ENCODE measurements around the gene FGF2.
A peak's percentile ranks its signal among the peaks of the same experiment; 100 is the strongest.
"Not testable (repeated sequence)": the region's sequence is repeated elsewhere in the genome, so short reads cannot be mapped to it uniquely, and the experiment has no call there.

FGF2 gene

DNA sequence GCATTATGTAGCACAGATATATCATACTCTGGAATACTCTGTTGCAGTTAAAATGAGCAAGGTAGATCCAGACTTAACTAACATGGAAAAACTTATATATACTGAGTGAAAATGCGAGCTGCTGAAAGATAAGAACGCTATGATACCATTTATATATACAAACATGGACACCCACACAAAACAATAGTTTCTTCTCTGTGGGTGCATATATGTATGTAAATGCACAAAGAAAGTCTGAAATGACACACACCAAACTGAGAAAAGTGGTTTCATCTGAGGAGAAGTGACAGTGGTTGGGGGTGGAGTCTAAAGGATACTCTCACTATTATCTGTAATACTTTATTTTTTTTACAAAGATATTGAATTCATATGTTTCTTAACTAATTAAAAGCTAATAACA is 12.2 kb upstream of the FGF2 start:
- no peak for DNase-seq (ENCODE audit: low read depth)

DNA sequence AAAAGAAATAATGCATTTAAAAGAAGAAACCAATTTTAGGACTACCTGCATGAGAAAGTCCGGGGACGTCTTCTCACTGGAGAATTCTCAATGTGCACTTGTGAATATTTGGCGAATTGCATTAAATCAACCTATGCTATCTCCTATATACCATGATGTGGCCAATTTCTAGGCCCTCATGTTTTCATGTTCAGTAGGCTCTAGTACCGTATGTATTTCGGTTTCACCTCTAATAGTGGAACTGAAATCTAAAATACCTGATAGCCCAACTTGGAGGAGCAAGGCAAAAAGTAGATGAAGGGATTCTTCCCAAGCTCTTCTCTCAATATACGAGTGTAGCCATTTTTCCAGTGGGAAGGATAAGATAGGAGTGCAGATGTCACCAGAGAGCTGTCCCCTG is 11.4 kb upstream of the FGF2 start:
- DNase-seq (ENCODE audit: low read depth), result no peak

- no peak for DNase-seq (ENCODE audit: low read depth)
Observed at GRCh38 chr4:122816476-122816875, 10.2 kb upstream of the FGF2 start.

- no peak for DNase-seq (ENCODE audit: low read depth)
Observed at GRCh38 chr4:122819708-122820449, 6.8 kb upstream of the FGF2 start.

DNA sequence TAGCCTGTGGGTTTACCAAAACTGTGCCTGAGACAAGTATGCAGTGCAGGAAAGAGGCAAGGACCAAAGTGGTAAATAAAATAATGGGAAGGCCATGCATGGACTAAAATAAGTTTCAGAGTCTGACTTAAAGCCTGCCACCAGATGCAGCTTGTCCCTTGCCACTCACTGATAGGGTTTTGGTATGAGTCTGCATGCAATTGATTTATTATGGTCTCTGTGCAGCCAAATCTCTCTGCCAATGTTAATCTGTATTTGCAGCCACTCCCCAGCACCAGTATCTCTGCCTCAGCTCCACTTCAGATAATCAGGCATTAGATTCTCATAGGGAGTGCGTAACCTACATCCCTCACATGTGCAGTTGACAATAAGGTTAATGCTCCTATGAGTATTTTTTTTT is 5.5 kb upstream of the FGF2 start:
- DNase-seq (ENCODE audit: low read depth), result no peak

- DNase-seq (ENCODE audit: low read depth), result no peak
Observed at GRCh38 chr4:122822466-122822865, 4.2 kb upstream of the FGF2 start.

DNA sequence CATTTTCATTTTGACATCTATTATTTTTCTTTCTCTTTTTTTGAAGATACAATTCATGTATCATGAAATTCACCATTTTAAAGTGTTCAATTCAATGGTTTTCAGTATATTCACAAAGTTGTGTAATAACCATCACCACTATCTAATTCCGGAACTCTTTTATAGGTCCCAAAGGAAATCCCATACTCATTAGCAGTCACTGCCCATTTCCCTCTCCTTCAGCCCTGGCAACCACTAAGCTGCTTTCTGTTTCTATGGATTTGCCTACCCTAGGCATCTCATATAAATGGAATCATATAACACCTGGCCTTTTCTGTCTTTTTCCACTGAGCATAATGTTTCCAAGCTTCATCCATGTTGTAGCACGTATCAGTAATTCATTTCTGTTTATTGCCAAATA is 3.2 kb upstream of the FGF2 start:
- no peak for DNase-seq (ENCODE audit: low read depth)

DNA sequence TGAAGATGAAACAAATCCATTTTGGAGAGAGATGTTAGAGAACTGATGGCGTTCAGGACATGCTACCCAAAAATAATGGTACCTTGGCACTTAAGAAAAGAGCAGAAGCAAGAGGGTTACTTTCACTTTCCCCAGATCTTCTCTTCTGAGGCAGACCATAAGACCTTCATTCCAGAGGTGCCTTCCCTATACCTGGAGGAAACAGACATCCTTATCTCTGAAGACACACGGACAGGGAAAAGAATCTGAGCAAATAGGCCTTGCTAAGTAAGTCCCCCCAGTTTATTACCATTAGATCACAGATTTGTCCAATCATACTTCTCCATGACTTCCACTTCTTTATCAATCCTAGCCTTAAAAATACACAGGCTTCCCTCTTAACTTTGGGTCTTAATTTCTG is 2.0 kb upstream of the FGF2 start:
- DNase-seq (ENCODE audit: low read depth), result no peak

DNA sequence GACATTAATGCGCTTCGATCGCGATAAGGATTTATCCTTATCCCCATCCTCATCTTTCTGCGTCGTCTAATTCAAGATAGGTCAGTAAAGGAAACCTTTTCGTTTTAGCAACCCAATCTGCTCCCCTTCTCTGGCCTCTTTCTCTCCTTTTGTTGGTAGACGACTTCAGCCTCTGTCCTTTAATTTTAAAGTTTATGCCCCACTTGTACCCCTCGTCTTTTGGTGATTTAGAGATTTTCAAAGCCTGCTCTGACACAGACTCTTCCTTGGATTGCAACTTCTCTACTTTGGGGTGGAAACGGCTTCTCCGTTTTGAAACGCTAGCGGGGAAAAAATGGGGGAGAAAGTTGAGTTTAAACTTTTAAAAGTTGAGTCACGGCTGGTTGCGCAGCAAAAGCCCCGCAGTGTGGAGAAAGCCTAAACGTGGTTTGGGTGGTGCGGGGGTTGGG is 528 bp upstream of the FGF2 start:
- no peak for DNase-seq (ENCODE audit: low read depth)

DNA sequence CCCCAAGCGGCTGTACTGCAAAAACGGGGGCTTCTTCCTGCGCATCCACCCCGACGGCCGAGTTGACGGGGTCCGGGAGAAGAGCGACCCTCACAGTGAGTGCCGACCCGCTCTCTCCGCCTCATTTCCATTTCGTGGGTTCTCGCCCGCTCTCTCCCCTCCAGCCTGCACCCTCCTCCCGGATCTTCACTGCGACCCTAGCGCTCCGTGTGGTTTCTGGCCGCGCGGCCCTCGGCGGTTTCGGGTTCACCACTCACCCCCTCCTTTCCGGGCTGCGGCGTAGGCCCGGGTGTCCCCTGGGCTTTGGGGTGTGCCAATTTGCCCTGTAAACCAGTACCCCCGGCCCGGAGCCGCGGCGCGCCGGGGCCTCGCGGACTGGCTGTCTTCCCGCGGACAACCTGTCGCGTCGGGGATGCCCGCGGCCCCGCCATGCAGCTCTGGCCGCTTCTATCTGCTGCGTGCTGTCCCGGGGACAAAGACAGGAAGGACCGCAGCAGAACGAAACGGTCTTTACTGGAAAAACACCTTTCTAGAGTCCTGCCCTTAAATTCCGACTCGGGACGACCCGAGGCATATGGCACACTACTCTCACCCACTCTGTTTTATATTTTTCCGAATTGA is 737 bp downstream of the FGF2 start:
- no peak for DNase-seq (ENCODE audit: low read depth)

- no peak for DNase-seq (ENCODE audit: low read depth)
Observed at GRCh38 chr4:122827879-122828601, 1.4 kb downstream of the FGF2 start.

GRCh38 chr4:122830426-122831095 is 3.9 kb downstream of the FGF2 start:
- no peak for DNase-seq (ENCODE audit: low read depth)

- DNase-seq (ENCODE audit: low read depth), result no peak
Observed at GRCh38 chr4:122831515-122832196, 5.0 kb downstream of the FGF2 start.

DNA sequence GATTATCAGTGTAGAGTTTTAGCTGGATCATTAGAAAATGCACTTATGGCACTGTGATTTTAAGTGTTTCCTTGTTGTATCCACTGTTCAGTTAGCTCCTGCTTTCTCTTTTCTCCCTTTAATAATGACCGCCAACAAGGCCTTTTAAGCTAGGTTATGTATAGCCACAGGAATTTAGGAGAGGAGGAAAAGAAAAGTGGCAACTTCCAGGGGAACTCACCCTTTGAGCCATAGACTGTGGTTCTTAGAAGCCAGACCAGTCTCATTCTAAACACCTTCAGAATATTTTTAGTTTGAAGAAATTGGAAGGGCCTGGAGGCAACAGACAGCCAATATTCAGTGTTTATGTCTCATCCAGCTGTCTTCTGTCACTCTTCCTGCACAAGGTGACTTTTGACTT is 6.1 kb downstream of the FGF2 start:
- DNase-seq (ENCODE audit: low read depth), result no peak

- no peak for DNase-seq (ENCODE audit: low read depth)
Observed at GRCh38 chr4:122833999-122834398, 7.4 kb downstream of the FGF2 start.

GRCh38 chr4:122836941-122837340 is 10.3 kb downstream of the FGF2 start:
- DNase-seq (ENCODE audit: low read depth), result no peak

GRCh38 chr4:122838034-122838433 is 11.4 kb downstream of the FGF2 start:
- no peak for DNase-seq (ENCODE audit: low read depth)

GRCh38 chr4:122842392-122842791 is 15.8 kb downstream of the FGF2 start:
- DNase-seq (ENCODE audit: low read depth), result no peak

- peak; percentile 50 for DNase-seq (ENCODE audit: low read depth)
Observed at GRCh38 chr4:122842984-122843531, 16.4 kb downstream of the FGF2 start.

- DNase-seq (ENCODE audit: low read depth), result not testable (repeated sequence)
Observed at GRCh38 chr4:122844391-122844790, 17.8 kb downstream of the FGF2 start.

GRCh38 chr4:122845066-122845465 is 18.4 kb downstream of the FGF2 start:
- DNase-seq (ENCODE audit: low read depth), result no peak

GRCh38 chr4:122845760-122846159 is 19.1 kb downstream of the FGF2 start:
- DNase-seq (ENCODE audit: low read depth), result no peak

Measured in GM04503 (cell line).